Measurements from ENCODE around the gene FUT4.

The FUT4 gene

GRCh38 chr11:94574193-94574961, 30.7 kb downstream of the FUT4 start:
- no peak for TF ChIP-seq CTCF (IDR thresholded peaks at IDR 0.05; ENCODE audit: control insufficient read depth, extremely low read depth, insufficient read depth)
- no peak overlapping the region for H3K4me3 ChIP-seq (ENCODE audit: low read depth, low read length)
- DNase-seq (ENCODE audit: low read depth), result no peak

GRCh38 chr11:94576306-94576705, 32.6 kb downstream of the FUT4 start:
- no peak overlapping the region for H3K4me3 ChIP-seq (ENCODE audit: low read depth, low read length)
- DNase-seq (ENCODE audit: low read depth), result no peak
- no peak for TF ChIP-seq CTCF (IDR thresholded peaks at IDR 0.05; ENCODE audit: control insufficient read depth, extremely low read depth, insufficient read depth)

GRCh38 chr11:94577841-94578240, 34.1 kb downstream of the FUT4 start:
- TF ChIP-seq CTCF (IDR thresholded peaks at IDR 0.05; ENCODE audit: control insufficient read depth, extremely low read depth, insufficient read depth), result no peak
- H3K4me3 ChIP-seq (ENCODE audit: low read depth, low read length), result no peak overlapping the region
- DNase-seq (ENCODE audit: low read depth), result no peak

- H3K4me3 ChIP-seq (ENCODE audit: low read depth, low read length), result no peak overlapping the region
- DNase-seq (ENCODE audit: low read depth), result no peak
- TF ChIP-seq CTCF (IDR thresholded peaks at IDR 0.05; ENCODE audit: control insufficient read depth, extremely low read depth, insufficient read depth), result no peak
Measured at GRCh38 chr11:94581926-94582325, 38.2 kb downstream of the FUT4 start.

GRCh38 chr11:94583213-94583865, 39.6 kb downstream of the FUT4 start:
- no peak for TF ChIP-seq CTCF (IDR thresholded peaks at IDR 0.05; ENCODE audit: control insufficient read depth, extremely low read depth, insufficient read depth)
- no peak overlapping the region for H3K4me3 ChIP-seq (ENCODE audit: low read depth, low read length)
- DNase-seq (ENCODE audit: low read depth), result no peak

GRCh38 chr11:94583866-94584500, 40.3 kb downstream of the FUT4 start:
- DNase-seq (ENCODE audit: low read depth), result no peak
- no peak overlapping the region for H3K4me3 ChIP-seq (ENCODE audit: low read depth, low read length)

More at GRCh38 chr11:94583866-94584500, 40.3 kb downstream of the FUT4 start:
- no peak for TF ChIP-seq CTCF (IDR thresholded peaks at IDR 0.05; ENCODE audit: control insufficient read depth, extremely low read depth, insufficient read depth)

Data from LNCaP clone FGC (cell line).